ENCODE results near the gene BMP7. TPM values are rescaled to one million over a fixed set of nuclear protein-coding genes. Genes with fewer than 3 reads are reported as not detected.

Gene BMP7
- total and polyA plus RNA-seq, 12 donors: 0.74 to 6.7 (median 2.2) TPM; not detected in 3

DNA sequence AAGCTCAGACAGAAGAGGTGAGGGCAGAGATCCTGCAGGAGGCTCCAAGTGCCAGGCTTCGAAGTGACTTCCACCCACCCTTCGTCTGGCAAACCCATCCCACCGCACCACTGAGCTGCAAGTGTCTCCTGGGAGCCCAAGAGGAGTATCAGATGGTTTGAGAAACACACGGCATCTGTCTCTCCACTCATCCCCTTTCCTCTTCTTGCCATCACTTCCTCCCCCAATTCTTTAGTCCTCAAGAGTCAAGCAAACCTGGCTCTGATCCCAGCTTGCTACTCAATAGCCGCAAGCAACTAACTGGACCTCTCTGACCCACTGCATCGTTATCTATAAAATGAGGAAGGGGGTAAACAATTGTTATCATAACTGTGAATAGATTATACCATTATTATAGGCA lies 142.1 kb downstream of the BMP7 start:
- Histone ChIP-seq H3K36me3 (replicated peaks in 1 of 2) (no peaks in the 10 kb centered on the region), H3K4me3 (no peak overlapping the region), H3K27me3 (no peaks in the 10 kb centered on the region), H3K4me1 (replicated peaks in 1 of 2) (no peaks in the 10 kb centered on the region), H3K27ac (no peak overlapping the region), H3K9me3 (replicated peaks in 1 of 3) (no peaks in the 10 kb centered on the region)
- intact Hi-C loops (cut with DNase I): no loop called here
- no peak for DNase-seq
- no peak for TF ChIP-seq POLR2A (IDR thresholded peaks at IDR 0.05)
- no peak for TF ChIP-seq CTCF (IDR thresholded peaks at IDR 0.05)
- 69 to 77% (median 73%) methylated on average over 6 of the region's 6 CpGs for WGBS, 4 donors

GRCh38 chr20:57123504-57123903 lies 142.9 kb downstream of the BMP7 start:
- H3K27me3 ChIP-seq: no peaks in the 10 kb centered on the region
- whole genome bisulfite sequencing, 4 donors: 86 to 89% (median 87%) methylated on average over 4 of the region's 4 CpGs
- intact Hi-C loops (cut with DNase I): no loop called here
- H3K4me3 ChIP-seq: no peak overlapping the region
- no peak overlapping the region for H3K27ac ChIP-seq
- DNase-seq: no peak
- H3K36me3 ChIP-seq (replicated peaks in 1 of 2): no peaks in the 10 kb centered on the region
- no peak for TF ChIP-seq POLR2A (IDR thresholded peaks at IDR 0.05)
- no peak for TF ChIP-seq CTCF (IDR thresholded peaks at IDR 0.05)
- no peaks in the 10 kb centered on the region for H3K4me1 ChIP-seq (replicated peaks in 1 of 2)
- H3K9me3 ChIP-seq (replicated peaks in 1 of 3): no peaks in the 10 kb centered on the region

DNA sequence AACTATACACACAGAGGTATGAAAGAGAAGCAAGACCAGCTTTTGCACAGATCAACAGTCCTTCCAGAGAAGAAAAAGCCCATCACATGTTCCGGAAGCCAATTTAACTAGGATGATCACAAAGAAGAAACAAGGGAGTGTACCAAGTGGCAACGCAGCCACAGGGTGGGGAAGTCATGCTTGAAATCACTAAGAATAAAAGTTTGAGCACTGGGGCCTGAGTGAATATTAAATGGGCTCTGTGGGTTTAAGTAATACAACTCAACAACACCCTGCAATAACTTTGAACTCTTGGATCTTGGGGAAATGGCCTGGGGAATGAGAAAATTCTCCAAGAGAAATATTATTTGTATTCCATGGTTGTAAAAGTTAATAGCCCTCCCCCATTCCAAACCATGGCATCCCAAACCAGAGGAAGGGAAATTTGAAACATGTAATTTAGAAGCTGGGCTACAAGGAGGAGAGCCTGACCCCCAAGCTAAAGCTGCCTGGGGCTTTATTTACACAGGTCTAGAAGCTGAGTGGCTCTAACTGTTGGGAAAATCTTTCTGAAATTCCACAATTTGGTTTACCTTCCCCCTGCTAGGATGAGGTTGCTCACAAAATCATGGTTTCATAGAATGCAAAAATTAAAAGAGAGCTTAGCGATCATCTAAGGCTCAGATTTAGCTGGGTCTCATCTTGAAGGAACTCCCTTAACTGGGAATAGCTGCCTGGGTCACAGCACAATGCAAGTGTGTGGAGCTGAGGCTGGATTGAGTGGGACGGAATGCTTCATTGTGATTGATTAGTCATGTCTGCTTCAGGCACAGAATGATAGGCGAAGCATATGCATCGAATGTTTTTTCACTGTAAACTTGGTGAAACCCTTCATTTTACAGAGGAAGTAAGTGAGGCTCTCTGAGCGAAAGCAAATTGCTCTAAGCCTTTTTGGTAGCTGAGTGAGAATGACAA lies 143.6 kb downstream of the BMP7 start:
- Histone ChIP-seq H3K36me3 (replicated peaks in 1 of 2) (no peaks in the 10 kb centered on the region), H3K27ac (no peak overlapping the region), H3K9me3 (replicated peaks in 1 of 3) (no peaks in the 10 kb centered on the region), H3K4me3 (no peak overlapping the region), H3K4me1 (replicated peaks in 1 of 2) (no peaks in the 10 kb centered on the region), H3K27me3 (no peaks in the 10 kb centered on the region)
- DNase-seq: no peak
- WGBS, 4 donors: 69 to 80% (median 72%) methylated on average over 7 of the region's 7 CpGs
- no peak for TF ChIP-seq POLR2A (IDR thresholded peaks at IDR 0.05)
- no peak for TF ChIP-seq CTCF (IDR thresholded peaks at IDR 0.05)
- intact Hi-C loops (cut with DNase I): no loop called here

DNA sequence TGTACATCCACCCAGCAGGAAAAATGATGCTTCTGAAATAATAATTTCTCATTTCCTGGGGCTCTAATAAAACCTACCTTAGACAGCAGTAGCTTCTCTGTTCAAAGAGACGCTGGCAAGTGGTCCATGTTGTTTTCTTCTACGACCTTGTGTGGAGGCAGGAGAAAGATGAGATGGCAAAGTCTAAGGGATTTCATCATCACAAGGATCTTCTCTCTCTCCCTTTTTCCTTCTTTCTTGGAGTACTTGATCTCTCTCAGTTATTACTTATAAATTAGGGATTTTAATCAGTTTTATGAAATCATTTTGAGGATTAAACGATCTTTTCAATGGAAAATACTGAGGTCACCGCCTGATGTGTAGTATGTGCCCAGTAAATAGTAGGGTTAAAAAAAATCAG lies 147.5 kb downstream of the BMP7 start:
- intact Hi-C loops (cut with DNase I): no loop called here
- H3K27ac ChIP-seq: no peak overlapping the region
- WGBS, 4 donors: 75 to 85% (median 79%) methylated on average over 4 of the region's 4 CpGs
- TF ChIP-seq POLR2A (IDR thresholded peaks at IDR 0.05) (no peak), CTCF (IDR thresholded peaks at IDR 0.05) (no peak)
- no peak for DNase-seq
- no peaks in the 10 kb centered on the region for H3K4me1 ChIP-seq (replicated peaks in 1 of 2)
- H3K27me3 ChIP-seq: no peaks in the 10 kb centered on the region
- no peak overlapping the region for H3K4me3 ChIP-seq
- no peaks in the 10 kb centered on the region for H3K9me3 ChIP-seq (replicated peaks in 1 of 3)
- no peaks in the 10 kb centered on the region for H3K36me3 ChIP-seq (replicated peaks in 1 of 2)

Small RNA genes within 50 kb of the gene (small RNA-seq; reads per million reads assigned to genes)
- gene RF00019: 0 reads per million in 2 donors

Other genes with a start within 250 kb of the BMP7 start
- not detected for gene SPO11, start 63.2 kb upstream of the BMP7 start, total RNA-seq
- not detected for gene SPO11, start 63.2 kb upstream of the BMP7 start, polyA plus RNA-seq
- 10 to 100 TPM; 14.4 to 34.4 (median 22.7) TPM for gene RAE1, start 84.6 kb upstream of the BMP7 start, total RNA-seq
- gene RAE1, start 84.6 kb upstream of the BMP7 start, polyA plus RNA-seq: 10 to 100 TPM in 1 of 3 donors, 1 to 10 TPM in 2; 8.8 to 46.9 (median 9.7) TPM
- 10 to 100 TPM in 8 of 9 donors, 1 to 10 TPM in 1; 7.2 to 30.9 (median 14.5) TPM for gene RBM38, start 124.8 kb upstream of the BMP7 start, total RNA-seq
- 10 to 100 TPM in 2 of 3 donors, 1 to 10 TPM in 1; 3.0 to 24.1 (median 10.5) TPM for gene RBM38, start 124.8 kb upstream of the BMP7 start, polyA plus RNA-seq

Measured in adrenal gland (tissue), 12 donors.